WTC11 (cell line): ENCODE data around the gene CCL23. TPM values are rescaled to one million over a fixed set of nuclear protein-coding genes. Genes with fewer than 3 reads are reported as not detected.

Experiments
- ATAC-seq: fragments of 200-7000 bp; cut with Tn5 transposase; 2 replicates; pipeline ENCODE4 v1.10.0; 2021; ENCODE audit warnings: mild to moderate bottlenecking, moderate library complexity
- CTCF ChIA-PET: fragments of 300-600 bp; sonication (Branson Sonifier 250); formaldehyde crosslinking; loops from one replicate; lab custom pipeline; 2021; ENCODE audit warnings: antibody characterized with exemption; lab: Charles Lee
- POLR2A ChIA-PET: fragments of 350-600 bp; sonication (Branson Sonifier 250); formaldehyde crosslinking; loops from one replicate; lab custom pipeline; 2021; ENCODE audit warnings: antibody characterized with exemption; lab: Charles Lee
- DNase-seq: peaks from one replicate; pipeline ENCODE4 v3.0.0; 2021; ENCODE audit warnings: low spot score
- H3K27ac Mint-ChIP-seq: 2 replicates; pipeline ENCODE4 v1.8.0; 2021; ENCODE audit warnings: mixed read lengths
- H3K27me3 Mint-ChIP-seq: 2 replicates; pipeline ENCODE4 v1.8.0; 2021; ENCODE audit warnings: low read depth, mild to moderate bottlenecking, moderate library complexity, mixed read lengths
- H3K36me3 Mint-ChIP-seq: 2 replicates; pipeline ENCODE4 v1.8.0; 2021; ENCODE audit warnings: mixed read lengths
- H3K4me1 Mint-ChIP-seq: 2 replicates; pipeline ENCODE4 v1.8.0; 2022; ENCODE audit warnings: mixed read lengths
- H3K4me3 Mint-ChIP-seq: 2 replicates; pipeline ENCODE4 v1.8.0; 2021; ENCODE audit warnings: mild to moderate bottlenecking, moderate library complexity, mixed read lengths
- H3K9me3 Mint-ChIP-seq: 2 replicates; pipeline ENCODE4 v1.8.0; 2021; ENCODE audit warnings: mixed read lengths
- CBFB ChIP-seq: sonication (generic); formaldehyde crosslinking; IDR thresholded peaks from 2 replicates; pipeline ENCODE4 v1.8.1; 2022; ENCODE audit warnings: mild to moderate bottlenecking, low read depth, missing genetic modification reagents
- ETV6 ChIP-seq: sonication (generic); formaldehyde crosslinking; IDR thresholded peaks from 2 replicates; pipeline ENCODE4 v1.8.1; 2022; ENCODE audit warnings: mild to moderate bottlenecking, missing genetic modification reagents
- JAZF1 ChIP-seq: fragments of 250-450 bp; sonication (Bioruptor Pico); IDR thresholded peaks from 2 replicates; pipeline ENCODE4 v1.9.0; 2021; ENCODE audit warnings: moderate library complexity, mild to moderate bottlenecking, inconsistent platforms
- JUN ChIP-seq: sonication (generic); formaldehyde crosslinking; IDR thresholded peaks from 2 replicates; pipeline ENCODE4 v1.8.0; 2023; ENCODE audit warnings: mild to moderate bottlenecking, missing genetic modification reagents
- MXD4 ChIP-seq: fragments of 250-450 bp; sonication (Bioruptor Pico); IDR thresholded peaks from 2 replicates; pipeline ENCODE4 v1.8.0; 2021; ENCODE audit warnings: mild to moderate bottlenecking, moderate library complexity, borderline replicate concordance
- MYBL2 ChIP-seq: sonication (generic); formaldehyde crosslinking; IDR thresholded peaks from 2 replicates; pipeline ENCODE4 v1.8.1; 2023; ENCODE audit warnings: mild to moderate bottlenecking, moderate library complexity, missing genetic modification reagents
- RELA ChIP-seq: sonication (generic); formaldehyde crosslinking; IDR thresholded peaks from 2 replicates; pipeline ENCODE4 v1.8.1; 2022; ENCODE audit warnings: missing genetic modification reagents, mild to moderate bottlenecking, borderline replicate concordance
- SOX15 ChIP-seq: fragments of 250-450 bp; sonication (Bioruptor Pico); IDR thresholded peaks from 2 replicates; pipeline ENCODE4 v1.9.0; 2021; ENCODE audit warnings: mild to moderate bottlenecking
- TCF7 ChIP-seq: sonication (generic); formaldehyde crosslinking; IDR thresholded peaks from 2 replicates; pipeline ENCODE4 v1.8.0; 2022; ENCODE audit warnings: mild to moderate bottlenecking, low read depth, missing genetic modification reagents, moderate library complexity
- TEAD4 ChIP-seq: sonication (generic); formaldehyde crosslinking; IDR thresholded peaks from 2 replicates; pipeline ENCODE4 v1.8.0; 2022; ENCODE audit warnings: mild to moderate bottlenecking, missing genetic modification reagents
- ZNF219 ChIP-seq: sonication (generic); formaldehyde crosslinking; IDR thresholded peaks from 2 replicates; pipeline ENCODE4 v1.8.0; 2023; ENCODE audit warnings: missing genetic modification reagents, mild to moderate bottlenecking, borderline replicate concordance
- ZNF232 ChIP-seq: sonication (generic); formaldehyde crosslinking; IDR thresholded peaks from 2 replicates; pipeline ENCODE4 v1.8.0; 2022; ENCODE audit warnings: mild to moderate bottlenecking, missing genetic modification reagents
- ZNF281 ChIP-seq: sonication (generic); formaldehyde crosslinking; IDR thresholded peaks from 2 replicates; pipeline ENCODE4 v1.8.0; 2023; ENCODE audit warnings: mild to moderate bottlenecking, missing genetic modification reagents
- ZNF671 ChIP-seq: fragments of 250-450 bp; sonication (Bioruptor Pico); IDR thresholded peaks from 2 replicates; pipeline ENCODE4 v1.8.0; 2021; ENCODE audit warnings: mild to moderate bottlenecking
- total RNA-seq: library from RNA; stranded (reverse); gene quantifications from 3 replicates; pipeline ENCODE4 v1.2.3, GENCODE V29; 2021
- TF ChIP-seq, protein P1 (sequence below): fragments of 200-600 bp; IDR thresholded peaks from 2 replicates; pipeline ENCODE4 v1.8.0; 2022; ENCODE audit warnings: antibody characterized with exemption
- TF ChIP-seq, protein P2 (sequence below): fragments of 250-450 bp; sonication (Bioruptor Pico); IDR thresholded peaks from 2 replicates; pipeline ENCODE4 v1.9.0; 2021; ENCODE audit warnings: mild to moderate bottlenecking, borderline replicate concordance
- TF ChIP-seq, protein P3 (sequence below): sonication (generic); formaldehyde crosslinking; conservative IDR thresholded peaks from 2 replicates; pipeline ENCODE4 v1.8.1; 2023; ENCODE audit warnings: mild to moderate bottlenecking, low read depth, missing genetic modification reagents, moderate library complexity
- TF ChIP-seq, protein P4 (sequence below): sonication (generic); formaldehyde crosslinking; IDR thresholded peaks from 2 replicates; pipeline ENCODE4 v1.8.0; 2022; ENCODE audit warnings: mild to moderate bottlenecking, missing genetic modification reagents
- TF ChIP-seq, protein P5 (sequence below): sonication (generic); formaldehyde crosslinking; IDR thresholded peaks from 2 replicates; pipeline ENCODE4 v1.8.1; 2023; ENCODE audit warnings: mild to moderate bottlenecking, missing genetic modification reagents
- TF ChIP-seq, protein P6 (sequence below): fragments of 250-450 bp; sonication (Bioruptor Pico); IDR thresholded peaks from 2 replicates; pipeline ENCODE4 v1.9.0; 2021; ENCODE audit warnings: mild to moderate bottlenecking

Gene CCL23
- total RNA-seq, 1 experiment from 2014 or later = not detected

- TF ChIP-seq, protein P1, sequence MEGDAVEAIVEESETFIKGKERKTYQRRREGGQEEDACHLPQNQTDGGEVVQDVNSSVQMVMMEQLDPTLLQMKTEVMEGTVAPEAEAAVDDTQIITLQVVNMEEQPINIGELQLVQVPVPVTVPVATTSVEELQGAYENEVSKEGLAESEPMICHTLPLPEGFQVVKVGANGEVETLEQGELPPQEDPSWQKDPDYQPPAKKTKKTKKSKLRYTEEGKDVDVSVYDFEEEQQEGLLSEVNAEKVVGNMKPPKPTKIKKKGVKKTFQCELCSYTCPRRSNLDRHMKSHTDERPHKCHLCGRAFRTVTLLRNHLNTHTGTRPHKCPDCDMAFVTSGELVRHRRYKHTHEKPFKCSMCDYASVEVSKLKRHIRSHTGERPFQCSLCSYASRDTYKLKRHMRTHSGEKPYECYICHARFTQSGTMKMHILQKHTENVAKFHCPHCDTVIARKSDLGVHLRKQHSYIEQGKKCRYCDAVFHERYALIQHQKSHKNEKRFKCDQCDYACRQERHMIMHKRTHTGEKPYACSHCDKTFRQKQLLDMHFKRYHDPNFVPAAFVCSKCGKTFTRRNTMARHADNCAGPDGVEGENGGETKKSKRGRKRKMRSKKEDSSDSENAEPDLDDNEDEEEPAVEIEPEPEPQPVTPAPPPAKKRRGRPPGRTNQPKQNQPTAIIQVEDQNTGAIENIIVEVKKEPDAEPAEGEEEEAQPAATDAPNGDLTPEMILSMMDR = no peak
- TF ChIP-seq ETV6 (CRISPR knock-in tag) (no peak), MXD4 (CRISPR knock-in tag) (no peak), ZNF232 (CRISPR knock-in tag) (no peak), CBFB (no peak), ZNF281 (no peak), SOX15 (no peak), TCF7 (no peak), JUN (no peak), MYBL2 (no peak)
- TF ChIP-seq, protein P2, sequence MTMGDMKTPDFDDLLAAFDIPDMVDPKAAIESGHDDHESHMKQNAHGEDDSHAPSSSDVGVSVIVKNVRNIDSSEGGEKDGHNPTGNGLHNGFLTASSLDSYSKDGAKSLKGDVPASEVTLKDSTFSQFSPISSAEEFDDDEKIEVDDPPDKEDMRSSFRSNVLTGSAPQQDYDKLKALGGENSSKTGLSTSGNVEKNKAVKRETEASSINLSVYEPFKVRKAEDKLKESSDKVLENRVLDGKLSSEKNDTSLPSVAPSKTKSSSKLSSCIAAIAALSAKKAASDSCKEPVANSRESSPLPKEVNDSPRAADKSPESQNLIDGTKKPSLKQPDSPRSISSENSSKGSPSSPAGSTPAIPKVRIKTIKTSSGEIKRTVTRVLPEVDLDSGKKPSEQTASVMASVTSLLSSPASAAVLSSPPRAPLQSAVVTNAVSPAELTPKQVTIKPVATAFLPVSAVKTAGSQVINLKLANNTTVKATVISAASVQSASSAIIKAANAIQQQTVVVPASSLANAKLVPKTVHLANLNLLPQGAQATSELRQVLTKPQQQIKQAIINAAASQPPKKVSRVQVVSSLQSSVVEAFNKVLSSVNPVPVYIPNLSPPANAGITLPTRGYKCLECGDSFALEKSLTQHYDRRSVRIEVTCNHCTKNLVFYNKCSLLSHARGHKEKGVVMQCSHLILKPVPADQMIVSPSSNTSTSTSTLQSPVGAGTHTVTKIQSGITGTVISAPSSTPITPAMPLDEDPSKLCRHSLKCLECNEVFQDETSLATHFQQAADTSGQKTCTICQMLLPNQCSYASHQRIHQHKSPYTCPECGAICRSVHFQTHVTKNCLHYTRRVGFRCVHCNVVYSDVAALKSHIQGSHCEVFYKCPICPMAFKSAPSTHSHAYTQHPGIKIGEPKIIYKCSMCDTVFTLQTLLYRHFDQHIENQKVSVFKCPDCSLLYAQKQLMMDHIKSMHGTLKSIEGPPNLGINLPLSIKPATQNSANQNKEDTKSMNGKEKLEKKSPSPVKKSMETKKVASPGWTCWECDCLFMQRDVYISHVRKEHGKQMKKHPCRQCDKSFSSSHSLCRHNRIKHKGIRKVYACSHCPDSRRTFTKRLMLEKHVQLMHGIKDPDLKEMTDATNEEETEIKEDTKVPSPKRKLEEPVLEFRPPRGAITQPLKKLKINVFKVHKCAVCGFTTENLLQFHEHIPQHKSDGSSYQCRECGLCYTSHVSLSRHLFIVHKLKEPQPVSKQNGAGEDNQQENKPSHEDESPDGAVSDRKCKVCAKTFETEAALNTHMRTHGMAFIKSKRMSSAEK = no peak
- TF ChIP-seq, all 79 proteins: peak for 0
These were observed 37.4 kb upstream of the CCL23 start (continued) for GRCh38 chr17:36055171-36055570.

GRCh38 chr17:36049643-36050042 lies 31.9 kb upstream of the CCL23 start:
- Mint-ChIP-seq H3K27me3 (no peaks in the 10 kb centered on the region; the same call in none of the 2 replicates), H3K27ac (no peak overlapping the region), H3K4me1 (no peaks in the 10 kb centered on the region), H3K9me3 (peaks cover 55% of the 10 kb centered on the region), H3K36me3 (0 out of 2 replicates have a peak, but pooled peaks cover 5% of the 10 kb centered on the region), H3K4me3 (no peak overlapping the region)
- ChIA-PET CTCF (no interaction called here), POLR2A (no interaction called here)
- ATAC-seq (no peak), DNase-seq (no peak)
- TF ChIP-seq ZNF219 (CRISPR knock-in tag) (no peak), ZNF671 (CRISPR knock-in tag) (no peak), ETV6 (CRISPR knock-in tag) (no peak), JAZF1 (no peak), MXD4 (CRISPR knock-in tag) (no peak), RELA (CRISPR knock-in tag) (no peak), TEAD4 (no peak), JUN (no peak)
- TF ChIP-seq, protein P3, sequence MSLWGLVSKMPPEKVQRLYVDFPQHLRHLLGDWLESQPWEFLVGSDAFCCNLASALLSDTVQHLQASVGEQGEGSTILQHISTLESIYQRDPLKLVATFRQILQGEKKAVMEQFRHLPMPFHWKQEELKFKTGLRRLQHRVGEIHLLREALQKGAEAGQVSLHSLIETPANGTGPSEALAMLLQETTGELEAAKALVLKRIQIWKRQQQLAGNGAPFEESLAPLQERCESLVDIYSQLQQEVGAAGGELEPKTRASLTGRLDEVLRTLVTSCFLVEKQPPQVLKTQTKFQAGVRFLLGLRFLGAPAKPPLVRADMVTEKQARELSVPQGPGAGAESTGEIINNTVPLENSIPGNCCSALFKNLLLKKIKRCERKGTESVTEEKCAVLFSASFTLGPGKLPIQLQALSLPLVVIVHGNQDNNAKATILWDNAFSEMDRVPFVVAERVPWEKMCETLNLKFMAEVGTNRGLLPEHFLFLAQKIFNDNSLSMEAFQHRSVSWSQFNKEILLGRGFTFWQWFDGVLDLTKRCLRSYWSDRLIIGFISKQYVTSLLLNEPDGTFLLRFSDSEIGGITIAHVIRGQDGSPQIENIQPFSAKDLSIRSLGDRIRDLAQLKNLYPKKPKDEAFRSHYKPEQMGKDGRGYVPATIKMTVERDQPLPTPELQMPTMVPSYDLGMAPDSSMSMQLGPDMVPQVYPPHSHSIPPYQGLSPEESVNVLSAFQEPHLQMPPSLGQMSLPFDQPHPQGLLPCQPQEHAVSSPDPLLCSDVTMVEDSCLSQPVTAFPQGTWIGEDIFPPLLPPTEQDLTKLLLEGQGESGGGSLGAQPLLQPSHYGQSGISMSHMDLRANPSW (CRISPR knock-in tag) = no peak
- TF ChIP-seq, protein P4, sequence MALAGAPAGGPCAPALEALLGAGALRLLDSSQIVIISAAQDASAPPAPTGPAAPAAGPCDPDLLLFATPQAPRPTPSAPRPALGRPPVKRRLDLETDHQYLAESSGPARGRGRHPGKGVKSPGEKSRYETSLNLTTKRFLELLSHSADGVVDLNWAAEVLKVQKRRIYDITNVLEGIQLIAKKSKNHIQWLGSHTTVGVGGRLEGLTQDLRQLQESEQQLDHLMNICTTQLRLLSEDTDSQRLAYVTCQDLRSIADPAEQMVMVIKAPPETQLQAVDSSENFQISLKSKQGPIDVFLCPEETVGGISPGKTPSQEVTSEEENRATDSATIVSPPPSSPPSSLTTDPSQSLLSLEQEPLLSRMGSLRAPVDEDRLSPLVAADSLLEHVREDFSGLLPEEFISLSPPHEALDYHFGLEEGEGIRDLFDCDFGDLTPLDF (CRISPR knock-in tag) = no peak
- TF ChIP-seq, protein P5, sequence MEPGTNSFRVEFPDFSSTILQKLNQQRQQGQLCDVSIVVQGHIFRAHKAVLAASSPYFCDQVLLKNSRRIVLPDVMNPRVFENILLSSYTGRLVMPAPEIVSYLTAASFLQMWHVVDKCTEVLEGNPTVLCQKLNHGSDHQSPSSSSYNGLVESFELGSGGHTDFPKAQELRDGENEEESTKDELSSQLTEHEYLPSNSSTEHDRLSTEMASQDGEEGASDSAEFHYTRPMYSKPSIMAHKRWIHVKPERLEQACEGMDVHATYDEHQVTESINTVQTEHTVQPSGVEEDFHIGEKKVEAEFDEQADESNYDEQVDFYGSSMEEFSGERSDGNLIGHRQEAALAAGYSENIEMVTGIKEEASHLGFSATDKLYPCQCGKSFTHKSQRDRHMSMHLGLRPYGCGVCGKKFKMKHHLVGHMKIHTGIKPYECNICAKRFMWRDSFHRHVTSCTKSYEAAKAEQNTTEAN (CRISPR knock-in tag) = no peak
- TF ChIP-seq, protein P6, sequence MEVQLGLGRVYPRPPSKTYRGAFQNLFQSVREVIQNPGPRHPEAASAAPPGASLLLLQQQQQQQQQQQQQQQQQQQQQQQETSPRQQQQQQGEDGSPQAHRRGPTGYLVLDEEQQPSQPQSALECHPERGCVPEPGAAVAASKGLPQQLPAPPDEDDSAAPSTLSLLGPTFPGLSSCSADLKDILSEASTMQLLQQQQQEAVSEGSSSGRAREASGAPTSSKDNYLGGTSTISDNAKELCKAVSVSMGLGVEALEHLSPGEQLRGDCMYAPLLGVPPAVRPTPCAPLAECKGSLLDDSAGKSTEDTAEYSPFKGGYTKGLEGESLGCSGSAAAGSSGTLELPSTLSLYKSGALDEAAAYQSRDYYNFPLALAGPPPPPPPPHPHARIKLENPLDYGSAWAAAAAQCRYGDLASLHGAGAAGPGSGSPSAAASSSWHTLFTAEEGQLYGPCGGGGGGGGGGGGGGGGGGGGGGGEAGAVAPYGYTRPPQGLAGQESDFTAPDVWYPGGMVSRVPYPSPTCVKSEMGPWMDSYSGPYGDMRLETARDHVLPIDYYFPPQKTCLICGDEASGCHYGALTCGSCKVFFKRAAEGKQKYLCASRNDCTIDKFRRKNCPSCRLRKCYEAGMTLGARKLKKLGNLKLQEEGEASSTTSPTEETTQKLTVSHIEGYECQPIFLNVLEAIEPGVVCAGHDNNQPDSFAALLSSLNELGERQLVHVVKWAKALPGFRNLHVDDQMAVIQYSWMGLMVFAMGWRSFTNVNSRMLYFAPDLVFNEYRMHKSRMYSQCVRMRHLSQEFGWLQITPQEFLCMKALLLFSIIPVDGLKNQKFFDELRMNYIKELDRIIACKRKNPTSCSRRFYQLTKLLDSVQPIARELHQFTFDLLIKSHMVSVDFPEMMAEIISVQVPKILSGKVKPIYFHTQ = no peak
